Measurements from ENCODE around the gene NSUN7. TPM values are rescaled to one million over a fixed set of nuclear protein-coding genes. Genes with fewer than 3 reads are reported as not detected.
"Not testable (repeated sequence)": the region's sequence is repeated elsewhere in the genome, so short reads cannot be mapped to it uniquely, and the experiment has no call there.

The NSUN7 gene
- total RNA-seq, 2 experiments from 2014 or later: 0.16 to 0.23 TPM

- intact Hi-C loops (cut with DNase I, micrococcal nuclease): no loop called here
- Mint-ChIP-seq H3K4me1 (no peaks in the 10 kb centered on the region), H3K9me3 (ENCODE audit: low read depth) (peaks cover 2% of the 10 kb centered on the region), H3K36me3 (ENCODE audit: low read depth) (no peaks in the 10 kb centered on the region), H3K27ac (no peak overlapping the region), H3K27me3 (no peaks in the 10 kb centered on the region), H3K4me3 (no peak overlapping the region)
- DNase-seq: no peak
- ChIA-PET POLR2A (no interaction called here), CTCF (interaction anchor here (1.2 kb wide), 1 partner anchor 56 kb away, joined by 3 read pairs; no protein-coding TSS in a partner anchor)
- no peak for ATAC-seq
Observed at GRCh38 chr4:40782876-40783275, 33.1 kb downstream of the NSUN7 start.

- ATAC-seq (no peak), DNase-seq (no peak)
- intact Hi-C loops (cut with DNase I, micrococcal nuclease): no loop called here
- H3K27ac Mint-ChIP-seq: no peak overlapping the region
- H3K36me3 Mint-ChIP-seq (ENCODE audit: low read depth): no peaks in the 10 kb centered on the region
- H3K27me3 Mint-ChIP-seq: peaks cover 2% of the 10 kb centered on the region
- no peaks in the 10 kb centered on the region for H3K4me1 Mint-ChIP-seq
- no peaks in the 10 kb centered on the region for H3K9me3 Mint-ChIP-seq (ENCODE audit: low read depth)
- ChIA-PET CTCF (no interaction called here), POLR2A (no interaction called here)
- H3K4me3 Mint-ChIP-seq: no peak overlapping the region
Observed at GRCh38 chr4:40785727-40786126, 36.0 kb downstream of the NSUN7 start.

- ChIA-PET CTCF (no interaction called here), POLR2A (no interaction called here)
- intact Hi-C loops (cut with DNase I, micrococcal nuclease): no loop called here
- Mint-ChIP-seq H3K4me3 (no peak overlapping the region), H3K36me3 (ENCODE audit: low read depth) (no peaks in the 10 kb centered on the region), H3K9me3 (ENCODE audit: low read depth) (no peaks in the 10 kb centered on the region), H3K27me3 (peaks cover 2% of the 10 kb centered on the region), H3K4me1 (no peaks in the 10 kb centered on the region), H3K27ac (no peak overlapping the region)
- DNase-seq (no peak), ATAC-seq (no peak)
Observed at GRCh38 chr4:40788331-40788730, 38.6 kb downstream of the NSUN7 start.

GRCh38 chr4:40789031-40789430 lies 39.3 kb downstream of the NSUN7 start:
- no peak overlapping the region for H3K4me3 Mint-ChIP-seq
- DNase-seq: no peak
- CTCF ChIA-PET: no interaction called here
- peaks cover 2% of the 10 kb centered on the region for H3K27me3 Mint-ChIP-seq
- no peaks in the 10 kb centered on the region for H3K4me1 Mint-ChIP-seq
- no peak overlapping the region for H3K27ac Mint-ChIP-seq
- no peaks in the 10 kb centered on the region for H3K9me3 Mint-ChIP-seq (ENCODE audit: low read depth)
- intact Hi-C loops (cut with DNase I, micrococcal nuclease): no loop called here
- POLR2A ChIA-PET: no interaction called here
- H3K36me3 Mint-ChIP-seq (ENCODE audit: low read depth): no peaks in the 10 kb centered on the region
- ATAC-seq: no peak

- POLR2A ChIA-PET: no interaction called here
- CTCF ChIA-PET: interaction anchor here (0.9 kb wide), 1 partner anchor 291 kb away, joined by 5 read pairs; no protein-coding TSS in a partner anchor
- H3K9me3 Mint-ChIP-seq (ENCODE audit: low read depth): no peaks in the 10 kb centered on the region
Observed at GRCh38 chr4:40789771-40790170, 40.0 kb downstream of the NSUN7 start.

GRCh38 chr4:40800064-40800463 lies 50.3 kb downstream of the NSUN7 start:
- no peaks in the 10 kb centered on the region for H3K36me3 Mint-ChIP-seq (ENCODE audit: low read depth)
- intact Hi-C loops (cut with DNase I, micrococcal nuclease): no loop called here
- ChIA-PET POLR2A (no interaction called here), CTCF (interaction anchor here (0.7 kb wide), 1 partner anchor 9 kb away, joined by 3 read pairs; no protein-coding TSS in a partner anchor)
- no peak overlapping the region for H3K27ac Mint-ChIP-seq
- no peaks in the 10 kb centered on the region for H3K9me3 Mint-ChIP-seq (ENCODE audit: low read depth)
- ATAC-seq (no peak), DNase-seq (no peak)
- H3K4me1 Mint-ChIP-seq: no peaks in the 10 kb centered on the region
- no peak overlapping the region for H3K4me3 Mint-ChIP-seq
- H3K27me3 Mint-ChIP-seq: no peaks in the 10 kb centered on the region

More at GRCh38 chr4:40789771-40790170, 40.0 kb downstream of the NSUN7 start:
- peaks cover 2% of the 10 kb centered on the region for H3K27me3 Mint-ChIP-seq
- H3K36me3 Mint-ChIP-seq (ENCODE audit: low read depth): no peaks in the 10 kb centered on the region
- no peaks in the 10 kb centered on the region for H3K4me1 Mint-ChIP-seq
- H3K27ac Mint-ChIP-seq: no peak overlapping the region
- intact Hi-C loops (cut with DNase I, micrococcal nuclease): no loop called here
- no peak overlapping the region for H3K4me3 Mint-ChIP-seq
- ATAC-seq (no peak), DNase-seq (no peak)

- CTCF ChIA-PET: interaction anchor here (0.6 to 1.2 kb wide), 3 partner anchors 15 to 121 kb away, joined by 3 to 4 read pairs (median 3); no protein-coding TSS in a partner anchor
- H3K36me3 Mint-ChIP-seq (ENCODE audit: low read depth): no peaks in the 10 kb centered on the region
- no peak for ATAC-seq
- POLR2A ChIA-PET: no interaction called here
- no peaks in the 10 kb centered on the region for H3K4me1 Mint-ChIP-seq
- H3K27ac Mint-ChIP-seq: no peak overlapping the region
- no peak overlapping the region for H3K4me3 Mint-ChIP-seq
- peaks cover 1% of the 10 kb centered on the region for H3K27me3 Mint-ChIP-seq
- DNase-seq: no peak
- H3K9me3 Mint-ChIP-seq (ENCODE audit: low read depth): no peaks in the 10 kb centered on the region
- intact Hi-C loops (cut with DNase I, micrococcal nuclease): no loop called here
Observed at GRCh38 chr4:40804598-40804997, 54.8 kb downstream of the NSUN7 start.

GRCh38 chr4:40808926-40809457 lies 59.2 kb downstream of the NSUN7 start:
- intact Hi-C loops (cut with DNase I, micrococcal nuclease): no loop called here
- CTCF ChIA-PET: interaction anchor here (0.8 to 1.6 kb wide), 2 partner anchors 9 to 10 kb away, joined by 3 to 5 read pairs; no protein-coding TSS in a partner anchor

GRCh38 chr4:40811956-40812355 lies 62.2 kb downstream of the NSUN7 start:
- H3K27me3 Mint-ChIP-seq: peaks cover 2% of the 10 kb centered on the region
- ChIA-PET CTCF (interaction anchor here (1.1 kb wide), 1 partner anchor 14 kb away, joined by 4 read pairs; no protein-coding TSS in a partner anchor), POLR2A (no interaction called here)
- H3K36me3 Mint-ChIP-seq (ENCODE audit: low read depth): no peaks in the 10 kb centered on the region
- ATAC-seq (no peak), DNase-seq (no peak)
- H3K9me3 Mint-ChIP-seq (ENCODE audit: low read depth): no peaks in the 10 kb centered on the region
- H3K27ac Mint-ChIP-seq: no peak overlapping the region
- no peaks in the 10 kb centered on the region for H3K4me1 Mint-ChIP-seq
- intact Hi-C loops (cut with DNase I, micrococcal nuclease): no loop called here
- no peak overlapping the region for H3K4me3 Mint-ChIP-seq

More at GRCh38 chr4:40808926-40809457, 59.2 kb downstream of the NSUN7 start:
- DNase-seq (no peak), ATAC-seq (no peak)
- Mint-ChIP-seq H3K27ac (no peak overlapping the region), H3K36me3 (ENCODE audit: low read depth) (no peaks in the 10 kb centered on the region), H3K27me3 (peaks cover 3% of the 10 kb centered on the region), H3K9me3 (ENCODE audit: low read depth) (no peaks in the 10 kb centered on the region), H3K4me3 (no peak overlapping the region), H3K4me1 (no peaks in the 10 kb centered on the region)
- POLR2A ChIA-PET: no interaction called here

- H3K9me3 Mint-ChIP-seq (ENCODE audit: low read depth): no peaks in the 10 kb centered on the region
- peaks cover 2% of the 10 kb centered on the region for H3K27me3 Mint-ChIP-seq
- no peak for ATAC-seq
- H3K36me3 Mint-ChIP-seq (ENCODE audit: low read depth): no peaks in the 10 kb centered on the region
- no peaks in the 10 kb centered on the region for H3K4me1 Mint-ChIP-seq
- no peak for DNase-seq
- H3K27ac Mint-ChIP-seq: no peak overlapping the region
- ChIA-PET POLR2A (no interaction called here), CTCF (interaction anchor here (1.1 kb wide), 1 partner anchor 14 kb away, joined by 4 read pairs; no protein-coding TSS in a partner anchor)
- intact Hi-C loops (cut with DNase I, micrococcal nuclease): no loop called here
- H3K4me3 Mint-ChIP-seq: no peak overlapping the region
Observed at GRCh38 chr4:40812386-40812785, 62.6 kb downstream of the NSUN7 start.

- Mint-ChIP-seq H3K4me3 (no peak overlapping the region), H3K4me1 (no peaks in the 10 kb centered on the region), H3K9me3 (ENCODE audit: low read depth) (no peaks in the 10 kb centered on the region), H3K36me3 (ENCODE audit: low read depth) (no peaks in the 10 kb centered on the region), H3K27me3 (peaks cover 2% of the 10 kb centered on the region), H3K27ac (no peak overlapping the region)
- DNase-seq (no peak), ATAC-seq (no peak)
- ChIA-PET POLR2A (no interaction called here), CTCF (interaction anchor here (1.1 kb wide), 1 partner anchor 13 kb away, joined by 4 read pairs; no protein-coding TSS in a partner anchor)
- intact Hi-C loops (cut with DNase I, micrococcal nuclease): no loop called here
Observed at GRCh38 chr4:40812856-40813255, 63.1 kb downstream of the NSUN7 start.

- H3K36me3 Mint-ChIP-seq (ENCODE audit: low read depth); DNase-seq; H3K4me3 Mint-ChIP-seq; H3K27ac Mint-ChIP-seq; ATAC-seq; CTCF ChIA-PET; intact Hi-C loops (cut with DNase I, micrococcal nuclease); H3K9me3 Mint-ChIP-seq (ENCODE audit: low read depth); H3K4me1 Mint-ChIP-seq; POLR2A ChIA-PET; H3K27me3 Mint-ChIP-seq: not testable (repeated sequence)
Observed at GRCh38 chr4:40817157-40817556, 67.4 kb downstream of the NSUN7 start.
